ENCODE results near the gene VTI1A.

Gene VTI1A

GRCh38 chr10:112515126-112515525 is 68.1 kb downstream of the VTI1A start:
- no peak for TF ChIP-seq CTCF (IDR thresholded peaks at IDR 0.05; ENCODE audit: low read depth, low read length)
- DNase-seq (ENCODE audit: low read depth in 2 of 2), result no peak
- H3K4me3 ChIP-seq (replicated peaks in 1 of 2; ENCODE audit: low read depth in 2 of 2, low read length in 2 of 2), result no peak overlapping the region

DNA sequence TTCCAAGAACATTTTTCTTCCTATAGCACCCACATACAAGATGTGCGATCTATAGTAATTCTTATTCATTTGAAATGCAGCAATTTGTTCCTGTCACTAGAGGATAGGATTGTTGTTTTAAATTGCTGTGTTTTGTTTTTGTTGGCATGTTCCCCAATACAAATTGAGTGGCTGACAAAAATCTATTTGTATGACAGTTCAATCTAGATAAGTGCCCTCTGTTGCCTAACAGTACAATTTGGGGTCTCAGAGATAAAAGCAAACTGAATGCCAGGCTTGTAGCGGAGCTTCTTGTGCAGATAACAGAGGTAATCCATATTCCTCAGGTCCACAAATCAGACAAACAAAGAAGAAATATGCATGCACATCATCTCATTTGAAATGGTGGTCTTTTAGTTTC is 68.8 kb downstream of the VTI1A start:
- no peak for DNase-seq (ENCODE audit: low read depth in 2 of 2)
- no peak for TF ChIP-seq CTCF (IDR thresholded peaks at IDR 0.05; ENCODE audit: low read depth, low read length)

DNA sequence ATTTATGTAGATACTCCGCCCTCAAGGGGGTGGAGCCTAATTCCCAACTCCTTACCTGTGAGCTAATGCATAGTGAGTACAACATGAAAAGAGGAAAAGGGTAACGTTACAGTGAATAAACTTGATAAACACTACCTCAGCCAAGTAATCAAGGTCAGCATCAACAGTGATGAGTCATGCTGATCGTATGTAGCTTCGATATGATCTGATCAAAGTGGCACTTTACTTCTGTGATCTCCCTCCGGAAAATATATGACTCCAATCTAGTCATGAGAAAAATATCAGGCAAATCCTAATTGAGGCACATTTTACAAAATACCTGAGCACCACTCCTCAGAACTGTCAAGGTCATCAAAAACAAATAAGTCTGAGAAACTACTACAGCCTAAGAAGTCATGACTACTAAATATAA is 70.4 kb downstream of the VTI1A start:
- no peak for TF ChIP-seq CTCF (IDR thresholded peaks at IDR 0.05; ENCODE audit: low read depth, low read length)
- no peak for DNase-seq (ENCODE audit: low read depth in 2 of 2)
- no peak overlapping the region for H3K4me3 ChIP-seq (replicated peaks in 1 of 2; ENCODE audit: low read depth in 2 of 2, low read length in 2 of 2)

More for the DNA sequence above, 68.8 kb downstream of the VTI1A start:
- no peak overlapping the region for H3K4me3 ChIP-seq (replicated peaks in 1 of 2; ENCODE audit: low read depth in 2 of 2, low read length in 2 of 2)

- no peak for TF ChIP-seq CTCF (IDR thresholded peaks at IDR 0.05; ENCODE audit: low read depth, low read length)
- DNase-seq (ENCODE audit: low read depth in 2 of 2), result no peak
Observed at GRCh38 chr10:112519133-112519761, 72.2 kb downstream of the VTI1A start.

GRCh38 chr10:112520914-112521313 is 73.9 kb downstream of the VTI1A start:
- no peak for TF ChIP-seq CTCF (IDR thresholded peaks at IDR 0.05; ENCODE audit: low read depth, low read length)
- no peak for DNase-seq (ENCODE audit: low read depth in 2 of 2)
- no peak overlapping the region for H3K4me3 ChIP-seq (replicated peaks in 1 of 2; ENCODE audit: low read depth in 2 of 2, low read length in 2 of 2)

More at GRCh38 chr10:112519133-112519761, 72.2 kb downstream of the VTI1A start:
- H3K4me3 ChIP-seq (replicated peaks in 1 of 2; ENCODE audit: low read depth in 2 of 2, low read length in 2 of 2), result no peak overlapping the region

DNA sequence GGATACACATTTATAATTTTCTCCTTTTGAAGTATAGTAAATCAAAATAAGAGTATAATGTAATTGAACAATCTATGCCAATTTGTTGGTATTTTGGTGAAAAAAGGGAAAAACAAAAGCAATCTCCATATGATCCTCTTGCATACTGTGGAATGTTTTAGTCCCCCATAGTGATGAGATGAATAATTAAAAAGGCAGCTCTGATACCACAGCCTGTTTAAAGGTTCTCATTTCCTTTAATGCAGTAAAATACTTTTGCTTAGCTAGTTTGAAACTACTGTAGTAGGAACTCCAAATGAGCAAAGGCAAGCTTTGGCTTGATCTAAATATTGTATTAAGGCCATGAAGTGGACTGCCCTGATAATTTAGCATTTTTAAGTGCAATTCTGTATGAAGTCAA is 77.6 kb downstream of the VTI1A start:
- H3K4me3 ChIP-seq (replicated peaks in 1 of 2; ENCODE audit: low read depth in 2 of 2, low read length in 2 of 2), result no peak overlapping the region
- no peak for TF ChIP-seq CTCF (IDR thresholded peaks at IDR 0.05; ENCODE audit: low read depth, low read length)
- DNase-seq (ENCODE audit: low read depth in 2 of 2), result peak in 1 of 2 donors; percentile 11

DNA sequence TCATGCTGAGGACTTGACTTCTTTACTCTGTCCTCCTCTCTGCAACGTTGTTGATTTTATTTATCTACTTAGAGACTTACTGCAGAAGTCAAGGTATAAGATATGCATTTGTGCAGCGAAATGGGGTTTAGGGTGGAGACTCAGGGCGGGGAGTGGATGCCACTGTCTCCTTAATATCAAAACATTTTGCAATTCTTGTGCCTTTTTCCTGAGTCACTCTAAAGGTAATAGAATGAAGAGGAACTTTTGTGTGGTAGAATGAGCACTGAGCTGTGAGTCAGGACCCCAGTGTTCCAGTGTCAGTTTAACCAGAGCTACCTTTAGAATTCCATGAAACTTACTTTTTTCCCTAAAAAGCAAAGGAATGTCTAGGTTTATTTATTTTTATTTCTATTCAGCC is 78.2 kb downstream of the VTI1A start:
- TF ChIP-seq CTCF (IDR thresholded peaks at IDR 0.05; ENCODE audit: low read depth, low read length), result no peak
- H3K4me3 ChIP-seq (replicated peaks in 1 of 2; ENCODE audit: low read depth in 2 of 2, low read length in 2 of 2), result no peak overlapping the region
- DNase-seq (ENCODE audit: low read depth in 2 of 2), result peak in 1 of 2 donors; percentile 33

Measured in cardiac fibroblast (primary cell).